Measurements from ENCODE around the gene THAP11. TPM values are rescaled to one million over a fixed set of nuclear protein-coding genes. Genes with fewer than 3 reads are reported as not detected.

Gene THAP11
- total and polyA plus RNA-seq, 2 of the 13 experiments (the other 11 are each of a cell fraction or from before 2014, with no cell fraction given), result 44.2 to 53.4 TPM

GRCh38 chr16:67883146-67883871, 41.2 kb downstream of the THAP11 start (continued):
- TF ChIP-seq NFYC (CRISPR knock-in tag; IDR thresholded peaks at IDR 0.05) (no peak), NCOR1 (IDR thresholded peaks at IDR 0.05; ENCODE audit: borderline replicate concordance, low read length) (no peak), ZNF687 (CRISPR knock-in tag; IDR thresholded peaks at IDR 0.05) (peak; percentile 48; the same call in 1 of the 2 replicates), KDM1A (CRISPR knock-in tag; IDR thresholded peaks at IDR 0.05) (no peak), ZNF720 (CRISPR knock-in tag; IDR thresholded peaks at IDR 0.05) (no peak), TEAD3 (CRISPR knock-in tag; optimal IDR thresholded peaks at IDR 0.05; ENCODE audit: borderline replicate concordance) (peak; percentile 94), ZNF572 (CRISPR knock-in tag; IDR thresholded peaks at IDR 0.05) (0 out of 2 replicates have a peak, but pooled peaks have one; percentile 28), ATAD3A (CRISPR knock-in tag; IDR thresholded peaks at IDR 0.05) (no peak), ZSCAN22 (CRISPR knock-in tag; IDR thresholded peaks at IDR 0.05) (0 out of 2 replicates have a peak, but pooled peaks have one; percentile 17), HDAC1 (CRISPR knock-in tag; IDR thresholded peaks at IDR 0.05) (no peak), NR2F6 (IDR thresholded peaks at IDR 0.05) (no peak), NR2F6 (CRISPR knock-in tag; IDR thresholded peaks at IDR 0.05) (peak; percentile 21; the same call in 1 of the 2 replicates), CSRNP1 (CRISPR knock-in tag; IDR thresholded peaks at IDR 0.05) (no peak), REL (CRISPR knock-in tag; conservative IDR thresholded peaks at IDR 0.05) (no peak), ZNF24 (IDR thresholded peaks at IDR 0.05) (no peak), ZNF224 (CRISPR knock-in tag; IDR thresholded peaks at IDR 0.05) (no peak), MBNL3 (CRISPR knock-in tag; conservative IDR thresholded peaks at IDR 0.05) (no peak), ZNF598 (CRISPR knock-in tag; IDR thresholded peaks at IDR 0.05; ENCODE audit: borderline replicate concordance) (no peak), USF2 (IDR thresholded peaks at IDR 0.05; ENCODE audit: low read depth, low read length) (peak; percentile 64), USF2 (CRISPR knock-in tag; IDR thresholded peaks at IDR 0.05; ENCODE audit: borderline replicate concordance) (no peak; the same call in 1 of the 2 replicates), EP300 (IDR thresholded peaks at IDR 0.05; ENCODE audit: low read depth in 2 of 2, low read length in 2 of 2) (peak in 1 of 2 experiments; percentile 13; a peak in 1 of 4 replicates), EP300 (CRISPR knock-in tag; IDR thresholded peaks at IDR 0.05; ENCODE audit: borderline replicate concordance) (no peak), ATF4 (CRISPR knock-in tag; IDR thresholded peaks at IDR 0.05) (no peak)

All from HepG2 (cell line).